HL-60 (cell line): ENCODE measurements around the gene THAP9.

Experiments used
- POLR2AphosphoS5 ChIP-seq: IDR thresholded peaks from 2 replicates; pipeline ENCODE4 v1.6.1; 2012; ENCODE audit warnings: low read depth
- SPI1 ChIP-seq: IDR thresholded peaks from 2 replicates; pipeline ENCODE4 v1.6.1; 2012; ENCODE audit warnings: low read depth, mild to moderate bottlenecking, borderline replicate concordance
- TF ChIP-seq, protein P1 (sequence below): IDR thresholded peaks from one replicate; pipeline ENCODE4 v1.5.1; 2011; ENCODE audit warnings: low read length, control low read depth, inconsistent platforms; ENCODE audit not compliant: insufficient read depth
- TF ChIP-seq, protein P2 (sequence below): IDR thresholded peaks from 2 replicates; pipeline ENCODE4 v1.6.1; 2012; ENCODE audit warnings: low read depth; ENCODE audit not compliant: insufficient replicate concordance

DNA sequence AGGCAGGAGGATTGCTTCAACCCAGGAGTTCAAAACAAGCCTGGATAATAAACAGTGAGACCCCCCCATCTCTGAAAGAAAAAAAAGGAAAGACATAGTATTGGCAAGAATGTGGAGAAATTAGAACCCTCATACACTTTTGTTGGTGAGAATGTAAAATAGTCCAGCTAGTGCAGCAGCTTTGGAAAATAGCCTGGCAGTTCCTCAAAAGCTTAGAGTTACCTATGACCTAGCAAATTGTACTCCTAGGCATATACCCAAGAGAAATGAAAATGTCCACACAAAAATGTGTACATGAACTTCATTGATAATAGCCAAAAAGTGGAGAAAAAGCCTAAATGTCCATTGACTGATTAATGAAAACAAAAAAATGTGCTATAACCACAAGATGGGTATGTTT is 21.3 kb downstream of the THAP9 start:
- TF ChIP-seq, protein P1, sequence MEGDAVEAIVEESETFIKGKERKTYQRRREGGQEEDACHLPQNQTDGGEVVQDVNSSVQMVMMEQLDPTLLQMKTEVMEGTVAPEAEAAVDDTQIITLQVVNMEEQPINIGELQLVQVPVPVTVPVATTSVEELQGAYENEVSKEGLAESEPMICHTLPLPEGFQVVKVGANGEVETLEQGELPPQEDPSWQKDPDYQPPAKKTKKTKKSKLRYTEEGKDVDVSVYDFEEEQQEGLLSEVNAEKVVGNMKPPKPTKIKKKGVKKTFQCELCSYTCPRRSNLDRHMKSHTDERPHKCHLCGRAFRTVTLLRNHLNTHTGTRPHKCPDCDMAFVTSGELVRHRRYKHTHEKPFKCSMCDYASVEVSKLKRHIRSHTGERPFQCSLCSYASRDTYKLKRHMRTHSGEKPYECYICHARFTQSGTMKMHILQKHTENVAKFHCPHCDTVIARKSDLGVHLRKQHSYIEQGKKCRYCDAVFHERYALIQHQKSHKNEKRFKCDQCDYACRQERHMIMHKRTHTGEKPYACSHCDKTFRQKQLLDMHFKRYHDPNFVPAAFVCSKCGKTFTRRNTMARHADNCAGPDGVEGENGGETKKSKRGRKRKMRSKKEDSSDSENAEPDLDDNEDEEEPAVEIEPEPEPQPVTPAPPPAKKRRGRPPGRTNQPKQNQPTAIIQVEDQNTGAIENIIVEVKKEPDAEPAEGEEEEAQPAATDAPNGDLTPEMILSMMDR, result no peak
- TF ChIP-seq POLR2AphosphoS5, result no peak
- TF ChIP-seq, protein P2, sequence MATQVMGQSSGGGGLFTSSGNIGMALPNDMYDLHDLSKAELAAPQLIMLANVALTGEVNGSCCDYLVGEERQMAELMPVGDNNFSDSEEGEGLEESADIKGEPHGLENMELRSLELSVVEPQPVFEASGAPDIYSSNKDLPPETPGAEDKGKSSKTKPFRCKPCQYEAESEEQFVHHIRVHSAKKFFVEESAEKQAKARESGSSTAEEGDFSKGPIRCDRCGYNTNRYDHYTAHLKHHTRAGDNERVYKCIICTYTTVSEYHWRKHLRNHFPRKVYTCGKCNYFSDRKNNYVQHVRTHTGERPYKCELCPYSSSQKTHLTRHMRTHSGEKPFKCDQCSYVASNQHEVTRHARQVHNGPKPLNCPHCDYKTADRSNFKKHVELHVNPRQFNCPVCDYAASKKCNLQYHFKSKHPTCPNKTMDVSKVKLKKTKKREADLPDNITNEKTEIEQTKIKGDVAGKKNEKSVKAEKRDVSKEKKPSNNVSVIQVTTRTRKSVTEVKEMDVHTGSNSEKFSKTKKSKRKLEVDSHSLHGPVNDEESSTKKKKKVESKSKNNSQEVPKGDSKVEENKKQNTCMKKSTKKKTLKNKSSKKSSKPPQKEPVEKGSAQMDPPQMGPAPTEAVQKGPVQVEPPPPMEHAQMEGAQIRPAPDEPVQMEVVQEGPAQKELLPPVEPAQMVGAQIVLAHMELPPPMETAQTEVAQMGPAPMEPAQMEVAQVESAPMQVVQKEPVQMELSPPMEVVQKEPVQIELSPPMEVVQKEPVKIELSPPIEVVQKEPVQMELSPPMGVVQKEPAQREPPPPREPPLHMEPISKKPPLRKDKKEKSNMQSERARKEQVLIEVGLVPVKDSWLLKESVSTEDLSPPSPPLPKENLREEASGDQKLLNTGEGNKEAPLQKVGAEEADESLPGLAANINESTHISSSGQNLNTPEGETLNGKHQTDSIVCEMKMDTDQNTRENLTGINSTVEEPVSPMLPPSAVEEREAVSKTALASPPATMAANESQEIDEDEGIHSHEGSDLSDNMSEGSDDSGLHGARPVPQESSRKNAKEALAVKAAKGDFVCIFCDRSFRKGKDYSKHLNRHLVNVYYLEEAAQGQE, result no peak
- peak; percentile 53; the same call in 1 of the 2 replicates for TF ChIP-seq SPI1
